ENCODE results near the gene USP24. TPM values are rescaled to one million over a fixed set of nuclear protein-coding genes. Genes with fewer than 3 reads are reported as not detected.
"Not testable (repeated sequence)": the region's sequence is repeated elsewhere in the genome, so short reads cannot be mapped to it uniquely, and the experiment has no call there.

Gene USP24
- total RNA-seq, 1 donor from 2014 or later: 40.8 TPM

DNA sequence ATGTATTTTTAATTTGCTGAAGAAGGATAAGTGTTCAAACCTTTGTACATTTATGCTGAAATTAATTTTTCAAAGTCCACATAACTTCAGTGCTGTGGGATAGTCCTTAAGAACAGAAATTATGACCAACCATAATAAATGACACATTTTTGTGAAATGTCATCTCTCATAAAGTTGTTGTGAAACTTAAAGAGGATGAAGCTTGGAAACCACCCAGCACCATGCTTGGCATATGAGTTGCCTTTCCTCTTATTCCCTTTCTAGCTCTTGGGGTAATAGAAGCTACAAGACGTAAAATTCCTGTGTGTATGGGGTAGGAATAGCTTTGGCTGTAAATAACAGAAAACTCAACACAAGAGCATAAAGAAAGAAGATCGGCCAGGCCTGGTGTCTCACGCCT, 18.9 kb upstream of the USP24 start:
- Histone ChIP-seq H3K4me3 (ENCODE audit: low read depth, low read length) (no peak overlapping the region), H3K27me3 (ENCODE audit: control insufficient read depth, insufficient read depth, low read length) (no peaks in the 10 kb centered on the region), H3K36me3 (ENCODE audit: control insufficient read depth, insufficient read depth, low read length) (no peaks in the 10 kb centered on the region)
- TF ChIP-seq, protein P1, sequence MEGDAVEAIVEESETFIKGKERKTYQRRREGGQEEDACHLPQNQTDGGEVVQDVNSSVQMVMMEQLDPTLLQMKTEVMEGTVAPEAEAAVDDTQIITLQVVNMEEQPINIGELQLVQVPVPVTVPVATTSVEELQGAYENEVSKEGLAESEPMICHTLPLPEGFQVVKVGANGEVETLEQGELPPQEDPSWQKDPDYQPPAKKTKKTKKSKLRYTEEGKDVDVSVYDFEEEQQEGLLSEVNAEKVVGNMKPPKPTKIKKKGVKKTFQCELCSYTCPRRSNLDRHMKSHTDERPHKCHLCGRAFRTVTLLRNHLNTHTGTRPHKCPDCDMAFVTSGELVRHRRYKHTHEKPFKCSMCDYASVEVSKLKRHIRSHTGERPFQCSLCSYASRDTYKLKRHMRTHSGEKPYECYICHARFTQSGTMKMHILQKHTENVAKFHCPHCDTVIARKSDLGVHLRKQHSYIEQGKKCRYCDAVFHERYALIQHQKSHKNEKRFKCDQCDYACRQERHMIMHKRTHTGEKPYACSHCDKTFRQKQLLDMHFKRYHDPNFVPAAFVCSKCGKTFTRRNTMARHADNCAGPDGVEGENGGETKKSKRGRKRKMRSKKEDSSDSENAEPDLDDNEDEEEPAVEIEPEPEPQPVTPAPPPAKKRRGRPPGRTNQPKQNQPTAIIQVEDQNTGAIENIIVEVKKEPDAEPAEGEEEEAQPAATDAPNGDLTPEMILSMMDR (IDR thresholded peaks at IDR 0.05; ENCODE audit: insufficient read depth, low read length, severe bottlenecking): no peak
- FAIRE-seq (no peak), DNase-seq (ENCODE audit: low read depth) (no peak)

DNA sequence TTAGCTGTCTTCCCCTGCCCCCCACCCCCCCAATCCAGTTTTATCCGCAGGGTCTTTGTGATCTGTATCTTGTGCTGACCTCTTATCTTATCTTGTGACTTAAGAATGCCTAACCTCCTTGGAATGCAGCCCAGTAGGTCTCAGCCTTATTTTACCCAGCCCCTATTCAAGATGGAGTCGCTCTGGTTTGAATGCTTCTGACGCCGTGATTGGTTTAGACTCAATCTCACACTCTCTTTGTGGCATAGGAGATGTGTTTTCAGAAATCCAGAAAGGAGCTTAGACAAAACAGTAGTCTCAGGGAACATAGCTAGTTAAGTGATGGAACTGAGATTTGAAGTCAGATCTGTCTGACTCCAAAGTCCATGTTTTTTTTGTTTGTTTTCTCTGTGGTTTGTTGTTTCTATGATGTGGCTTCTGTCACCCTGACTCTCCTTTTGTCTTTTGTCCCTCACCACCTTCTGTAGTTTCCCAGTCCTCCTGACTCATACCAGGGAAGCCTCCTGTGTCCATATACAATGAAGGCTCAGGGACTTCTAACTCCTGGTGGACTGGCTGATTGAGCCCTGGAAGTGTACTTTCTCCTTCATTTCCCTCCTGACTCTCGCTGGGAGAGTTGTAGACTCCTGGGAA, 18.1 kb upstream of the USP24 start:
- FAIRE-seq (no peak), DNase-seq (ENCODE audit: low read depth) (no peak)
- Histone ChIP-seq H3K4me3 (ENCODE audit: low read depth, low read length) (no peak overlapping the region), H3K27me3 (ENCODE audit: control insufficient read depth, insufficient read depth, low read length) (no peaks in the 10 kb centered on the region), H3K36me3 (ENCODE audit: control insufficient read depth, insufficient read depth, low read length) (no peaks in the 10 kb centered on the region)
- TF ChIP-seq, protein P1 (IDR thresholded peaks at IDR 0.05; ENCODE audit: insufficient read depth, low read length, severe bottlenecking): no peak

- no peaks in the 10 kb centered on the region for H3K27me3 ChIP-seq (ENCODE audit: control insufficient read depth, insufficient read depth, low read length)
- TF ChIP-seq, protein P1 (IDR thresholded peaks at IDR 0.05; ENCODE audit: insufficient read depth, low read length, severe bottlenecking): no peak
- no peak overlapping the region for H3K4me3 ChIP-seq (ENCODE audit: low read depth, low read length)
- DNase-seq (ENCODE audit: low read depth): no peak
- no peaks in the 10 kb centered on the region for H3K36me3 ChIP-seq (ENCODE audit: control insufficient read depth, insufficient read depth, low read length)
- no peak for FAIRE-seq
These were observed 17.4 kb upstream of the USP24 start for GRCh38 chr1:55232448-55233144.

- DNase-seq (ENCODE audit: low read depth): no peak
These were observed 16.6 kb upstream of the USP24 start for GRCh38 chr1:55231745-55232144.

GRCh38 chr1:55230659-55231058, 15.5 kb upstream of the USP24 start:
- Histone ChIP-seq H3K27me3 (ENCODE audit: control insufficient read depth, insufficient read depth, low read length) (no peaks in the 10 kb centered on the region), H3K36me3 (ENCODE audit: control insufficient read depth, insufficient read depth, low read length) (no peaks in the 10 kb centered on the region), H3K4me3 (ENCODE audit: low read depth, low read length) (no peak overlapping the region)
- no peak for DNase-seq (ENCODE audit: low read depth)
- FAIRE-seq: no peak
- TF ChIP-seq, protein P1 (IDR thresholded peaks at IDR 0.05; ENCODE audit: insufficient read depth, low read length, severe bottlenecking): no peak

More at GRCh38 chr1:55231745-55232144, 16.6 kb upstream of the USP24 start:
- FAIRE-seq: no peak
- Histone ChIP-seq H3K36me3 (ENCODE audit: control insufficient read depth, insufficient read depth, low read length) (no peaks in the 10 kb centered on the region), H3K27me3 (ENCODE audit: control insufficient read depth, insufficient read depth, low read length) (no peaks in the 10 kb centered on the region), H3K4me3 (ENCODE audit: low read depth, low read length) (no peak overlapping the region)
- TF ChIP-seq, protein P1 (IDR thresholded peaks at IDR 0.05; ENCODE audit: insufficient read depth, low read length, severe bottlenecking): no peak

DNA sequence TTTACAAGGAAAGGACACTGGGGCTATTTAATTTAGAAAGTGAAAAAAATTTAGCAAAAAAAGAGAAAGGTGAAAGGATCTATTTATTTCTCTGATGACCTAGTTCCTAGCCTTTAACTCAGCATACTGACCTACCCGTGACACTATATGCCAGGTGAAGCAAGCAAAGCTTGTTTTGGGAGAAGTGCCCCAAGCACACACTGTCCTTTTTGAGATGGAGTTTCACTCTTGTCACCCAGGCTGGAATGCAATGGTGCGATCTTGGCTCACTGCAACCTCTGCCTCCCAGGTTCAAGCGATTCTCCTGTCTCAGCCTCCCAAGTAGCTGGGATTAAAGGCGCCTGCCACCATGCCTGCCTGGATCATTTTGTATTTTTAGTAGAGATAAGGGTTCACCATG, 14.6 kb upstream of the USP24 start:
- not testable (repeated sequence) for FAIRE-seq; H3K27me3 ChIP-seq (ENCODE audit: control insufficient read depth, insufficient read depth, low read length); DNase-seq (ENCODE audit: low read depth); H3K36me3 ChIP-seq (ENCODE audit: control insufficient read depth, insufficient read depth, low read length); H3K4me3 ChIP-seq (ENCODE audit: low read depth, low read length)

Data from bronchial epithelial cell (primary cell).